Measurements from ENCODE around the gene ADAR.

Gene ADAR

GRCh38 chr1:154557248-154557938, 50.6 kb downstream of the ADAR start:
- DNase-seq, result no peak

GRCh38 chr1:154556422-154556821, 51.6 kb downstream of the ADAR start:
- no peak for DNase-seq

GRCh38 chr1:154553056-154554030, 54.6 kb downstream of the ADAR start:
- DNase-seq, result no peak

- DNase-seq, result no peak
Observed at GRCh38 chr1:154552036-154552435, 56.0 kb downstream of the ADAR start.

GRCh38 chr1:154551474-154551873, 56.5 kb downstream of the ADAR start:
- DNase-seq, result no peak

GRCh38 chr1:154550657-154551056, 57.3 kb downstream of the ADAR start:
- no peak for DNase-seq

GRCh38 chr1:154550070-154550469, 57.9 kb downstream of the ADAR start:
- no peak for DNase-seq

GRCh38 chr1:154549202-154549770, 58.7 kb downstream of the ADAR start:
- DNase-seq, result no peak

GRCh38 chr1:154548028-154548427, 60.0 kb downstream of the ADAR start:
- DNase-seq, result no peak

- DNase-seq, result no peak
Observed at GRCh38 chr1:154547105-154547732, 60.8 kb downstream of the ADAR start.

GRCh38 chr1:154546264-154547063, 61.5 kb downstream of the ADAR start:
- peak; percentile 43 for DNase-seq

- DNase-seq, result no peak
Observed at GRCh38 chr1:154541231-154541630, 66.8 kb downstream of the ADAR start.

- DNase-seq, result no peak
Observed at GRCh38 chr1:154539486-154540483, 68.2 kb downstream of the ADAR start.

- no peak for DNase-seq
Observed at GRCh38 chr1:154536570-154536969, 71.4 kb downstream of the ADAR start.

GRCh38 chr1:154533952-154534844, 73.8 kb downstream of the ADAR start:
- DNase-seq, result no peak
